A673 (cell line): Measurements from ENCODE around the gene APMAP.

Source experiments
- EZH2 ChIP-seq: fragments of 200-600 bp; sonication (generic); IDR thresholded peaks from 2 replicates; pipeline ENCODE4 v1.6.1; 2017; ENCODE audit warnings: borderline replicate concordance, low read depth, mild to moderate bottlenecking, mixed read lengths, antibody characterized with exemption, low read length; ENCODE audit not compliant: poor library complexity, severe bottlenecking
- TF ChIP-seq, protein P1 (sequence below): fragments of 300-800, 200-600 bp; sonication (generic); conservative IDR thresholded peaks from 2 replicates; pipeline ENCODE4 v1.5.1; 2017; ENCODE audit warnings: low read depth, mild to moderate bottlenecking, antibody characterized with exemption, low read length, moderate library complexity, mixed read lengths

DNA sequence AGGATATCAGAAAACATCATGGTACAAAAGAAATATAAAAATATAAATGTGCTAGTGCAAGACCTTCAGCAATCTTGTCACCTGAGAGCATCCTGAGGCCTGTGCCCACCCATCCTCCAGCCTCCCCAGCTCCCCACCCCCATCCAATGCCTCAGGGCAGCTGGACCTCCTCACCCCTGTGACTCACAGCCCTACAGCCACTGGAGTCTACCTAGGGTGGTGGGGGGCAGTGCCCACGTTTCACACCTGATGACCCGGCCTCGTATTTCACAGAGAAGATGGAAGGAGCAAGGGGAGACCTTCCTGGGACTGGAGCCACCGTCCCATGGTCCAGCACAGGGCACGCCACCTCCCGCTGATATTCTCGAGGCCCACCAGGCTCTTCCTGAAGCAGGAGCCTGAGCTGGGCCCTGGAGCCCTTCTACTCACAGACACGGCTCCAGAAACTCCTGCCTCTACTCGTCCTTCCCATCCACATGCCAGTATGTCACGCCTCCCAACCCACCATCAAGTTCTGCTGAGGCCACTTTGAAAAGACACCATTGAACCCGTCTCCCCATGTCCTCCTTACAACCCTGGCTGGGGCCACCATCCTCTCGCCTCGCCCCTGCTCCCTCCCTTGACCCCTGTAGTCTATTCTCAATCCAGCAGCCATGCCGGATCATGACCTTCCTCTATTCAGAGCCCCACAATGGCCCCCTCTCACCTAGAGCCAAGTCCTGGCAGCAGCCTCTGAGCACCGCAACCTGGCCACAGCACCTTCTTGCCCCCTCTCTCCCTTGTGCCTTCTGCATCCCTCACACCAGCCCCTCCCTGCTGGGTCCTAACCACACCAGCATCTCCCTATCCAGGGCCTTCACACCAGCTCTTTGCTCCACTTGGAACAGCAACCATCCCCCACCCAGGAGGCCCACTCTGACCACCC lies 13.3 kb downstream of the APMAP start:
- TF ChIP-seq, protein P1, sequence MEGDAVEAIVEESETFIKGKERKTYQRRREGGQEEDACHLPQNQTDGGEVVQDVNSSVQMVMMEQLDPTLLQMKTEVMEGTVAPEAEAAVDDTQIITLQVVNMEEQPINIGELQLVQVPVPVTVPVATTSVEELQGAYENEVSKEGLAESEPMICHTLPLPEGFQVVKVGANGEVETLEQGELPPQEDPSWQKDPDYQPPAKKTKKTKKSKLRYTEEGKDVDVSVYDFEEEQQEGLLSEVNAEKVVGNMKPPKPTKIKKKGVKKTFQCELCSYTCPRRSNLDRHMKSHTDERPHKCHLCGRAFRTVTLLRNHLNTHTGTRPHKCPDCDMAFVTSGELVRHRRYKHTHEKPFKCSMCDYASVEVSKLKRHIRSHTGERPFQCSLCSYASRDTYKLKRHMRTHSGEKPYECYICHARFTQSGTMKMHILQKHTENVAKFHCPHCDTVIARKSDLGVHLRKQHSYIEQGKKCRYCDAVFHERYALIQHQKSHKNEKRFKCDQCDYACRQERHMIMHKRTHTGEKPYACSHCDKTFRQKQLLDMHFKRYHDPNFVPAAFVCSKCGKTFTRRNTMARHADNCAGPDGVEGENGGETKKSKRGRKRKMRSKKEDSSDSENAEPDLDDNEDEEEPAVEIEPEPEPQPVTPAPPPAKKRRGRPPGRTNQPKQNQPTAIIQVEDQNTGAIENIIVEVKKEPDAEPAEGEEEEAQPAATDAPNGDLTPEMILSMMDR = no peak
- no peak for TF ChIP-seq EZH2
